Heart left ventricle (tissue), 16 donors: Measurements from ENCODE around the gene MED4. TPM values are rescaled to one million over a fixed set of nuclear protein-coding genes. Genes with fewer than 3 reads are reported as not detected.

Experiments
- ATAC-seq, 4 donors: fragments of 200-7000 bp; cut with Tn5 transposase; one replicate each; pipeline ENCODE4 v1.9.1; 2020 to 2022; ENCODE audit warnings: moderate library complexity in 4 of 4, mild to moderate bottlenecking in 3 of 4, moderate number of reproducible peaks in 1 of 4
- DNase-seq, 5 donors: peaks; one replicate each; pipeline ENCODE4 v3.0.0-alpha.2; 2020
- H3K27ac ChIP-seq, 12 donors: fragments of 200-600 bp; sonication (generic) in 4 of 12; one replicate each; pipeline versions ENCODE4 v1.5.0 to v1.8.0; 2016 to 2022; ENCODE audit warnings: mild to moderate bottlenecking in 2 of 12
- H3K27me3 ChIP-seq, 9 donors: fragments of 200-600 bp; sonication (generic) in 2 of 9; one replicate each; pipeline versions ENCODE4 v1.5.1 to v1.8.0; 2016 to 2022; ENCODE audit warnings: mild to moderate bottlenecking in 3 of 9
- H3K36me3 ChIP-seq, 9 donors: fragments of 200-600 bp; sonication (generic) in 2 of 9; one replicate each; pipeline versions ENCODE4 v1.5.0 to v1.8.0; 2018 to 2022; ENCODE audit warnings: mild to moderate bottlenecking in 2 of 9
- H3K4me1 ChIP-seq, 12 donors: fragments of 200-600 bp; sonication (generic) in 4 of 12; one replicate each; pipeline versions ENCODE4 v1.5.0 to v1.8.0; 2016 to 2022; ENCODE audit warnings: mild to moderate bottlenecking in 3 of 12
- H3K4me3 ChIP-seq, 12 donors: fragments of 200-600 bp; sonication (generic) in 4 of 12; one replicate each; pipeline versions ENCODE4 v1.5.0 to v1.8.0; 2017 to 2022; ENCODE audit warnings: mild to moderate bottlenecking in 9 of 12, moderate library complexity in 4 of 12
- H3K9me3 ChIP-seq, 12 donors: fragments of 200-600 bp; sonication (generic) in 4 of 12; one replicate each; pipeline versions ENCODE4 v1.5.0 to v1.8.0; 2016 to 2022; ENCODE audit warnings: mild to moderate bottlenecking in 1 of 12
- CTCF ChIP-seq, 12 donors: fragments of 200-600 bp; sonication (generic) in 4 of 12; IDR thresholded peaks; one replicate each; pipeline versions ENCODE4 v1.5.0 to v1.8.0; 2018 to 2022; ENCODE audit warnings: antibody characterized with exemption in 12 of 12, mild to moderate bottlenecking in 5 of 12
- POLR2A ChIP-seq, 2 donors: fragments of 450-650 bp; IDR thresholded peaks; one replicate each; pipeline ENCODE4 v1.6.1; 2017; ENCODE audit warnings: antibody characterized with exemption in 2 of 2, mild to moderate bottlenecking in 2 of 2, moderate library complexity in 2 of 2
- WGBS, 4 donors: extraction: QIAGEN DNeasy Blood & Tissue Kit in 2 of 4; methylation state at CpG; one replicate each; pipeline versions ENCODE4 v1.1.5 to v1.1.7; 2013 to 2018; 5-methylcytosine and 5-hydroxymethylcytosine counted together
- intact Hi-C, 10 donors: fragments of 100-400 bp; cut with DNase I; formaldehyde crosslinking; loops; one replicate each; pipeline versions ENCODE4 v1.11.1 to v1.14.2; 2022
- polyA plus RNA-seq, 2 donors: library from polyadenylated mRNA; stranded (reverse); fragments of 200-250 nt; gene quantifications; one replicate each; pipeline ENCODE4 v1.2.3, GENCODE V29; 2013
- total RNA-seq, 9 donors: library from RNA; depleted of rRNA in 2 of 9; stranded (reverse); fragments of >200 nt in 2 of 9; fragmentation: NEBNext Ultra II Directional in 3 of 9; extraction: Animal tissue kit (Norgen Biotek cat#: 25700) in 3 of 9; gene quantifications; one replicate each; pipeline versions ENCODE4 v1.1.0 to v1.2.4, GENCODE V29; 2016 to 2023
- donor health status: ischemic (EF 13 %, LVEDD 7.1; RV severe dilation, severe dysfunction).
- donor health status: healthy with polysubstance abuse.
- donor health status: DM: no; HTN: yes; CAD: no.
- donor health status: DM: no; HTN: no; CAD: no.
- donor health status: ischemic (EF 25% LVEDD 6.9; RV normal size, moderate dysfunction).
- donor health status: ischemic (EF 25% LVEDD 5.7; RV mildly dilated, moderate dysfunction).
- donor health status: healthy.
- donor health status: DM: yes; HTN: yes; CAD: no.
- donor health status: ischemic (EF 35%, LVEDD 5.7; RV mildly dilated, moderate dysfunction).
- donor health status: nonischemic (EF 11% LVEDD 7.7; RV severe dilation, severe dysfunction).
- donor health status: DM: yes; HTN: yes; CAD: no.
- donor health status: PGD.
- donor health status: ischemic (EF 29% LVEDD 5.4; RV normal size, mild dysfunction).
- donor health status: nonischemic (EF 23%, LVEDD 6.1; RV moderate dilation, normal function).

Gene MED4
- total and polyA plus RNA-seq, 11 donors, result 24.9 to 50.6 (median 48.9) TPM

GRCh38 chr13:48040896-48041295, 54.0 kb downstream of the MED4 start:
- H3K4me1 ChIP-seq, result peaks cover 2 to 32% (median 12%) of the 10 kb centered on the region in 12 donors
- TF ChIP-seq CTCF (IDR thresholded peaks at IDR 0.05) (no peak), POLR2A (IDR thresholded peaks at IDR 0.05) (no peak)
- H3K9me3 ChIP-seq, result no peaks in the 10 kb centered on the region
- DNase-seq, result no peak
- no peak overlapping the region for H3K27ac ChIP-seq
- H3K27me3 ChIP-seq, result no peaks in the 10 kb centered on the region
- intact Hi-C loops, result no loop called here
- ATAC-seq, result no peak
- no peak overlapping the region for H3K4me3 ChIP-seq
- peaks cover 0 to 32% (median 19%) of the 10 kb centered on the region in 9 donors for H3K36me3 ChIP-seq
- WGBS, 4 donors, result 88 to 100% (median 94%) methylated on average over 1 of the region's 1 CpG

- H3K27me3 ChIP-seq, result no peaks in the 10 kb centered on the region
- H3K36me3 ChIP-seq, result peaks cover 0 to 33% (median 16%) of the 10 kb centered on the region in 9 donors
- TF ChIP-seq CTCF (IDR thresholded peaks at IDR 0.05) (no peak), POLR2A (IDR thresholded peaks at IDR 0.05) (no peak)
- no peak for ATAC-seq
- H3K9me3 ChIP-seq, result no peaks in the 10 kb centered on the region
- intact Hi-C loops, result no loop called here
- H3K4me1 ChIP-seq, result peaks cover 2 to 32% (median 12%) of the 10 kb centered on the region in 12 donors
- H3K4me3 ChIP-seq, result no peak overlapping the region
- no peak for DNase-seq
- H3K27ac ChIP-seq, result no peak overlapping the region
Observed at GRCh38 chr13:48040049-48040448, 54.9 kb downstream of the MED4 start.

- H3K9me3 ChIP-seq, result no peaks in the 10 kb centered on the region
- peak overlapping the region in 8 of 12 donors; percentile 91 to 98 (median 96) for H3K27ac ChIP-seq
- H3K4me3 ChIP-seq, result peak overlapping the region in 5 of 12 donors; percentile 58 to 74 (median 70)
- DNase-seq (no peak), ATAC-seq (no peak)
- peaks cover 0 to 33% (median 16%) of the 10 kb centered on the region in 9 donors for H3K36me3 ChIP-seq
- TF ChIP-seq CTCF (IDR thresholded peaks at IDR 0.05) (no peak), POLR2A (IDR thresholded peaks at IDR 0.05) (no peak)
- H3K4me1 ChIP-seq, result peaks cover 2 to 25% (median 12%) of the 10 kb centered on the region in 12 donors
- no peaks in the 10 kb centered on the region for H3K27me3 ChIP-seq
- 93 to 100% (median 95%) methylated on average over 1 of the region's 1 CpG for WGBS, 4 donors
- intact Hi-C loops, result loop anchor here in 4 of 10 donors (2.0 to 10.0 kb wide), 8 partner anchors 36 to 939 kb away; partner anchors contain the start of genes FNDC3A (in 2 of the 4), MED4 (in 2 of the 4), ITM2B (in 1 of the 4) and SUCLA2 (in 1 of the 4)
Observed at GRCh38 chr13:48038761-48039160, 56.1 kb downstream of the MED4 start.

- H3K4me1 ChIP-seq, result peaks cover 2 to 22% (median 12%) of the 10 kb centered on the region in 12 donors
- H3K9me3 ChIP-seq, result no peaks in the 10 kb centered on the region
- H3K4me3 ChIP-seq, result peak within 1 kb of the TSS; percentile 43 to 85 (median 71)
- 0 to 1% (median 0%) methylated on average over 45 to 82 of the region's 82 CpGs for WGBS, 4 donors
- H3K27ac ChIP-seq, result peak within 1 kb of the TSS; percentile 78 to 99 (median 96)
- TF ChIP-seq CTCF (IDR thresholded peaks at IDR 0.05) (peak; percentile 91 to 100 (median 96)), POLR2A (IDR thresholded peaks at IDR 0.05) (peak; percentile 7 to 79)
- intact Hi-C loops, result loop anchor here in 4 of 10 donors (2.0 to 10.0 kb wide), 8 partner anchors 35 to 940 kb away; partner anchors contain the start of genes FNDC3A (in 2 of the 4), MED4 (in 2 of the 4), ITM2B (in 1 of the 4) and SUCLA2 (in 1 of the 4)
- ATAC-seq (peak; percentile 97 to 99 (median 99)), DNase-seq (peak; percentile 93 to 96 (median 94))
- peaks cover 0 to 31% (median 14%) of the 10 kb centered on the region in 9 donors for H3K36me3 ChIP-seq
- no peaks in the 10 kb centered on the region for H3K27me3 ChIP-seq
Observed at GRCh38 chr13:48037346-48038173, 57.3 kb downstream of the MED4 start, which contains the start of gene NUDT15. TSS of gene NUDT15 (plus strand) at chr13:48037726. CDS start at chr13:48037747, 21 bp downstream.
